ENCODE data around the gene AJAP1. TPM values are rescaled to one million over a fixed set of nuclear protein-coding genes. Genes with fewer than 3 reads are reported as not detected.

Gene AJAP1
- total and polyA plus RNA-seq, 10 of the 15 experiments (the other 5 are each of a cell fraction or from before 2014, with no cell fraction given) = not detected

GRCh38 chr1:4650481-4650880 is 3.9 kb upstream of the AJAP1 start (continued):
- TF ChIP-seq MEF2A (IDR thresholded peaks at IDR 0.05; ENCODE audit: insufficient read depth, low read depth, low read length) (no peak), PML (IDR thresholded peaks at IDR 0.05; ENCODE audit: low read length) (no peak), ZNF592 (IDR thresholded peaks at IDR 0.05) (no peak), ZNF687 (IDR thresholded peaks at IDR 0.05) (no peak), SPI1 (IDR thresholded peaks at IDR 0.05; ENCODE audit: borderline replicate concordance, insufficient read depth, low read depth, low read length) (no peak), CREM (IDR thresholded peaks at IDR 0.05; ENCODE audit: low read depth) (no peak)
